GM18499 (cell line): ENCODE results near the gene FGF4.

Source experiments
- ATAC-seq: cut with Tn5 transposase; IDR thresholded peaks from one replicate; pipeline ENCODE4 v1.9.1; 2021; ENCODE audit warnings: moderate number of reproducible peaks; ENCODE audit not compliant: insufficient read depth, unreplicated experiment

Gene FGF4

DNA sequence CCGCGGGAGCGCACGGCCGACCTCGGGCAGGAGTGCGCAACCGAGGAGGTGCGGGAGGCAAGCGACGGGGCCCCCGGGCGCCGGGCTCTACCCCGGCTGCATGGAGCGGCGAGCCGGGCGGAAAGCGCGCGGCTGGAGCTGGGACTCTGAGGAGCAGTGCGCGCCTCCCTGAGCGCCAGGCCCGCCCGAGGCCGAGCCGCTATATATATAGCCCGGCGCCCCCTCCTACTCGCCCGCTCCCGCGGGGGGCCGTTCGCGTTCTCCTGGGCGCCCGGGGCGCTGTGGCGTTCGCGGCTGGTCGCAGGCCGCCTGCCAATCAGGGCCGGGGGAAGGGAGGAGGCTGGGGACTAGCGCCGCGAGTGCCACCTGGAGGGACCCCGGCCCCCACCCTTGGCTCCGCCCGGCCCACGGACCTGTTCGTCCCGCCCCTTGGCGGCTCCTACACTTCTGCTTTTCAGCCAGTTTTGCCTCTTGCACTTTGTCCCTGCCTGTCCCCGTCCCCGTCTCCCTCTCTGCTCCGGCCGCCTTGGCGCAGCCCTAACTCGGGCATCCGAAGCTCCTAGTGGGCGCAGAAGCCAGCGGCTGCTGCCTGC is at the start of gene FGF4:
Gene FGF4 (minus strand): TSS at position 179 of the 593 bp plus-strand sequence. CDS start 257 bp downstream, outside the sequence.
- ATAC-seq, result no peak

GRCh38 chr11:69823641-69824265 is 48.6 kb upstream of the FGF4 start:
- ATAC-seq, result no peak

- ATAC-seq, result no peak
These were observed 47.7 kb upstream of the FGF4 start for GRCh38 chr11:69822676-69823494.

DNA sequence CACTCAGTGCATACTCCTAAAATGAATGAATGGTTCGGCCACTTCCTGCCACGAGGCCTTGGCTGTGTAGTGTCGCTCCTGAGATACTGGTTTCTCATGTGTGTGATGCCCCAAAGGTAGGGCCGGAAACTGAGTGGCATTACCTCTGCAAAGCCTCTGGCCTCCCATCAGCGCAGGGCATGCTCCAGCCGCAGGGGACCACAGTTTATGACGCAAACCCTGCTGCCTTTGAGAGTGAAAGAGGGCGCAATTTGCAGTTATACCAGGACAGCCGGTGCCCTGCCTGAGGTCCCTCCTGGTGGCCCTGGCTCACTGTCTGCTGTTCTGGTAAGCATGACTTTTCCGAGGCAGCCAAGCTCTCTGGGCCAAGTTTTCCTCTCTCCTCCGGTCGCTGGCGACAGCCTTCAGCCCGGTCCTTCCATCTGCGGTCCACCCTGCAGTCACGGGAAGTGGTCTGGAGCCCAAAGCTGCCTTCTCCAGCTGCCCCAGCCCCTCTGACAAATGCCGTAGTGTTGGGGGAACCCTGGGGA is 46.4 kb upstream of the FGF4 start:
- ATAC-seq, result no peak

- ATAC-seq, result no peak
These were observed 45.3 kb upstream of the FGF4 start for GRCh38 chr11:69820441-69820840.

- ATAC-seq, result no peak
These were observed 44.5 kb upstream of the FGF4 start for GRCh38 chr11:69819541-69820070.

- ATAC-seq, result no peak
These were observed 43.7 kb upstream of the FGF4 start, which contains the start of gene FGF3 for GRCh38 chr11:69818603-69819441. Gene FGF3 (minus strand): TSS chr11:69819416. CDS start chr11:69818933, 483 bp downstream.

GRCh38 chr11:69818231-69818602 is 43.1 kb upstream of the FGF4 start:
- no peak for ATAC-seq

GRCh38 chr11:69817265-69818230 is 42.4 kb upstream of the FGF4 start:
- ATAC-seq, result no peak

DNA sequence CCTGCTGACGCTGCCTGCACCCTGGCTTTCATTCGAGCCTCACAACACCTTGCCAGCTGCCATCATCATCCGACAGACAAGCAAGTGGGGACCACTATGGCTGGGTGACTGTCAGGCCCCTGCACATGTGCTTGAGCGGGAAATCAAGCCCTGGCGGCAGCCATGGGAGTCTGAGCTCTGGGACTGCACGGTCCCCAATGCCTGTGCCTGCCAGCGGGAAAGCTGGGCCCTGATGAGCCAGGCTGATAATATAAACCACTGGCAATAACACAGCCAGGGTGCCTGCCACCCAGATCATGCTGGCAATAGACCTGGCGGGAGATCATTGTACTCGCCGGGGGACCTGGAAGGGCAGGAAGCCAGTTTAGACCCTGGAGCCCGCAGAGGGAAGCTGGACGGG is 41.5 kb upstream of the FGF4 start:
- ATAC-seq, result no peak

- no peak for ATAC-seq
These were observed 40.8 kb upstream of the FGF4 start for GRCh38 chr11:69815973-69816372.

- ATAC-seq, result no peak
These were observed 39.8 kb upstream of the FGF4 start for GRCh38 chr11:69814902-69815301.

DNA sequence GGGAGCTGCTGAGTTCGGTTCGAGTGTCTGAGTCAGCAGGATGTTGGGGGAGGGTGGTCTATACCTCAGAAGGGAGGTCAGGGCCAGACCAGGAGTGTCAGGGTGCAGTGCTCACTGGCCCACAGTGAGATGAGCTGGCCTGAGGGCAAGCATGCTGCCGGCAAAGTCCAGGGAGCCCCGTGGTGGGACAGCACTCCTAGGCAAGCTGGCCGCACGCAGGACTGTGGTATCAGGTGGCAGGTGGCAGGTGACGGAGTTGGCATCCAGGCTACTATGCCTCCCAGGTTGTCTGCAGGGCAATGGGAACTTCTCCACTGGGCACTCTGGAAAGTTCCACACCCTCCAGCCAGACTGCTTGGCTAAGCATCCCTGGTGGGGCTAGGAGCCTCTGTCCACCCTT is 39.3 kb upstream of the FGF4 start:
- ATAC-seq, result no peak

DNA sequence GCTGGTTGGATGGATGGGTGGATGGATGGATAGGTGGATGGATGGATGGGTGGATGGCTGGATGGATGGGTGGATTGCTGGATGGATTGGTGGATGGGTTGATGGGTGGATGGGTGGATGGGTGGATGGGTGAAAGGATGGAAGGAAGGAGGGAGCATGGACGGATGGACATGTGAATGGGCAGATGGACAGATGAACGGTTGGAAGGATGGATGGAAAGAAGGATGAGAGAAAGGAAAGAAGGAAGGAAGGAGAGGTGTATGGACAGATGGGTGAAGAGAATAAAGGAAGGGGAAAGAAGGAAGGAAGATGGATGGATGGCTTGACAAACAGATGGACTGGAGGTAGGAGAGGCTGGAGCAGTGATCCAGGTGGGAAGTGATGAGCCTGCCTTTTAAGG is 38.7 kb upstream of the FGF4 start:
- ATAC-seq, result no peak

GRCh38 chr11:69812946-69813345 is 37.8 kb upstream of the FGF4 start:
- no peak for ATAC-seq

GRCh38 chr11:69812256-69812655 is 37.1 kb upstream of the FGF4 start:
- no peak for ATAC-seq

DNA sequence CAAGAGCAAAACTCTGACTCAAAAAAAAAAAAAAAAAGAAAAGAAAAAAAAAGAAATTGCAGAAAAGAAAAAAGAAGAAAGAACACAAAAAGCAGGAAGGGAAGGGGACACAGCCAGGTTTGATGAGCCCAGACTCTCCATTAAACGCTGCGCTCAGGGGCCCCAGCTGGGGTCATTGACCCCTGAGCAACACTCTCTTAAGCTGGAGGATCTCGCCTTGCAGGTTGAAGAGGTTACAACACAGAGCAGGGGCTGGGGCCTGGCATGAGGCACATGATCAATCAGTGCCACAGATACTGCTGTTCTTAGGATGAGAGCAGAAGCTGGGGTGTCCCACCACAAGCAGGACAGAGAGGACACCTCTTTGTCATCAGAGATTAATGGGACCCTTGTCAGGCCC is 36.3 kb upstream of the FGF4 start:
- ATAC-seq, result no peak

DNA sequence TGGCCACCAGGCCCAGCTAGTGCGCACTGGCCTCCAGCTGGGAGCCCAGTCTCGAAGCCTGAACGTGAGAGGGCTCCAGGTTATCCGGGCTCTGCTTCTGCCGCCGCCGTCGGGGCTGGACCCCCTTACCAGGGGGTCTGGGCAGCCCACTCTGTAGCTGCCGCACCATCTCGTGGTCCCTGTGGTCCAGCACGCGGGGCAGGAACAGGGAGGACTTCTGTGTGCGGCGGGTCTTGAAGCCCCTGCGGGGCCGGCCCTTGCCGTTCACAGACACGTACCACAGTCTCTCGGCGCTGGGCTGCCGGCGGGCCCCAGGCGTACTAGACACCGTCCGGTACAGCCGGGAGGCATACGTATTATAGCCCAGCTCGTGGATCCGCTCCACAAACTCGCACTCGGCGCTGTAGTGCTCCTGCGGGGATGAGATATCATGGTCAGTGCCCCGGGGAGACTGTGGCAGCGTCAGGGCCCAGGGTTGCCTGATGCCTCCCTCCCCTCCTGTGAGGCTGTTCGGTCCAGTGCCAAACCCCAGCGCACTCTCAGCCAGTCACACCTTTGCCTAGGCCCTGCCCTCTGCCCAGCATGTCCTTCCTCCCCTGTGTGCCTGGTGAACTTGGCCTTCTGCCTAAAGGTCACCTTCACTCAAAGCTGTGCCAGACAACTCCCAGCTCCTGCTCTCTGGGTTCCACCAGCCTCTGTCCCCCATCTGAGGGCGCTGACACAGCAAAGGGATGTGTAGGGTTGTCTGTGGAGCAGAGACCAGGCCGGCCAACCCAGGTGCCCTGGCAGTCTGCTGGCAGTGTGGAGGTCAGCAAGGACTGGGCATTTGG is 35.4 kb upstream of the FGF4 start:
- no peak for ATAC-seq
